ENCODE measurements around the gene RASGRP2. TPM values are rescaled to one million over a fixed set of nuclear protein-coding genes. Genes with fewer than 3 reads are reported as not detected.
A peak's percentile ranks its signal among the peaks of the same experiment; 100 is the strongest.

Gene RASGRP2
- total RNA-seq, 6 donors from 2014 or later: 20.5 to 80.7 (median 33.9) TPM

- 19 to 32% methylated on average over 3 of the region's 3 CpGs for WGBS, 2 donors
- DNase-seq (no peak), ATAC-seq (ENCODE audit: low FRiP score in 2 of 2) (no peak)
- peak overlapping the region; percentile 54 to 99 (median 95) for H3K4me3 ChIP-seq
- H3K36me3 ChIP-seq: peaks cover 44 to 54% (median 46%) of the 10 kb centered on the region in 4 donors
- no peaks in the 10 kb centered on the region for H3K9me3 ChIP-seq
- H3K27me3 ChIP-seq: no peaks in the 10 kb centered on the region
- peaks cover 43 to 63% (median 47%) of the 10 kb centered on the region in 4 donors for H3K4me1 ChIP-seq
- H3K27ac ChIP-seq: peak overlapping the region; percentile 64 to 100 (median 100)
- TF ChIP-seq POLR2A (IDR thresholded peaks at IDR 0.05): no peak
- no peak for TF ChIP-seq EP300 (IDR thresholded peaks at IDR 0.05)
- TF ChIP-seq, protein P1, sequence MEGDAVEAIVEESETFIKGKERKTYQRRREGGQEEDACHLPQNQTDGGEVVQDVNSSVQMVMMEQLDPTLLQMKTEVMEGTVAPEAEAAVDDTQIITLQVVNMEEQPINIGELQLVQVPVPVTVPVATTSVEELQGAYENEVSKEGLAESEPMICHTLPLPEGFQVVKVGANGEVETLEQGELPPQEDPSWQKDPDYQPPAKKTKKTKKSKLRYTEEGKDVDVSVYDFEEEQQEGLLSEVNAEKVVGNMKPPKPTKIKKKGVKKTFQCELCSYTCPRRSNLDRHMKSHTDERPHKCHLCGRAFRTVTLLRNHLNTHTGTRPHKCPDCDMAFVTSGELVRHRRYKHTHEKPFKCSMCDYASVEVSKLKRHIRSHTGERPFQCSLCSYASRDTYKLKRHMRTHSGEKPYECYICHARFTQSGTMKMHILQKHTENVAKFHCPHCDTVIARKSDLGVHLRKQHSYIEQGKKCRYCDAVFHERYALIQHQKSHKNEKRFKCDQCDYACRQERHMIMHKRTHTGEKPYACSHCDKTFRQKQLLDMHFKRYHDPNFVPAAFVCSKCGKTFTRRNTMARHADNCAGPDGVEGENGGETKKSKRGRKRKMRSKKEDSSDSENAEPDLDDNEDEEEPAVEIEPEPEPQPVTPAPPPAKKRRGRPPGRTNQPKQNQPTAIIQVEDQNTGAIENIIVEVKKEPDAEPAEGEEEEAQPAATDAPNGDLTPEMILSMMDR (IDR thresholded peaks at IDR 0.05): no peak
- TF ChIP-seq POLR2AphosphoS5 (IDR thresholded peaks at IDR 0.05): no peak
Measured at GRCh38 chr11:64776875-64777274, 32.9 kb upstream of the RASGRP2 start.

DNA sequence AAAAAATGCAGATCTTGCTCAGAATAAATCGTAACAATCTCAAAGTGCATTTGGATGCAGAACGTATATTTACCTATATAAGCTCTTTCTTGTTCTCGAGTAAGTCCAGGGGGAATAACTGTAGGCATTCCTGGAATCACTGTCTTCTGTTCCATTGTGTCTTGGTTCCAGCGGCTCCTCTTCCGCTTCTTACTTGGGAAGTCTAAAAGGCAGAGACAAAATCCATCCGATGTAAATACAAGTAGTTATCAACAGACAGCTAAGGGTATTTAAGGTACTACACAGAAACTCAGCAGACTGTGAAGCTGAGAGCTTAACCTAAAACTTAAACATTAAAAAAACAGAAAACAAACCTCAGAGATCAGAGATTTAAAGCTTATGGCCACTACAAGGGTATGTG is 32.5 kb upstream of the RASGRP2 start:
- DNase-seq: no peak
- Histone ChIP-seq H3K4me3 (peak overlapping the region in 3 of 4 donors; percentile 91 to 99 (median 99)), H3K36me3 (peaks cover 46 to 58% (median 49%) of the 10 kb centered on the region in 4 donors), H3K4me1 (peaks cover 45 to 67% (median 51%) of the 10 kb centered on the region in 4 donors), H3K27ac (peak overlapping the region in 2 of 4 donors; percentile 100), H3K9me3 (no peaks in the 10 kb centered on the region), H3K27me3 (no peaks in the 10 kb centered on the region)
- 60 to 66% methylated on average over 6 of the region's 6 CpGs for WGBS, 2 donors
- ATAC-seq (ENCODE audit: low FRiP score in 2 of 2): no peak
- no peak for TF ChIP-seq POLR2AphosphoS5 (IDR thresholded peaks at IDR 0.05)
- TF ChIP-seq EP300 (IDR thresholded peaks at IDR 0.05): no peak
- no peak for TF ChIP-seq POLR2A (IDR thresholded peaks at IDR 0.05)
- TF ChIP-seq, protein P1 (IDR thresholded peaks at IDR 0.05): no peak

- peak overlapping the region in 1 of 4 donors; percentile 77 for H3K27ac ChIP-seq
- ATAC-seq (ENCODE audit: low FRiP score in 2 of 2): no peak
- TF ChIP-seq, protein P1 (IDR thresholded peaks at IDR 0.05): no peak
- 75 to 82% methylated on average over 5 of the region's 5 CpGs for WGBS, 2 donors
- peaks cover 41 to 62% (median 43%) of the 10 kb centered on the region in 4 donors for H3K4me1 ChIP-seq
- no peak for DNase-seq
- no peak overlapping the region for H3K4me3 ChIP-seq
- H3K27me3 ChIP-seq: no peaks in the 10 kb centered on the region
- H3K9me3 ChIP-seq: no peaks in the 10 kb centered on the region
- H3K36me3 ChIP-seq: peaks cover 67 to 81% (median 70%) of the 10 kb centered on the region in 4 donors
Measured at GRCh38 chr11:64774144-64774543, 30.2 kb upstream of the RASGRP2 start.

- Histone ChIP-seq H3K4me1 (peaks cover 45 to 71% (median 50%) of the 10 kb centered on the region in 4 donors), H3K36me3 (peaks cover 84 to 98% (median 87%) of the 10 kb centered on the region in 4 donors), H3K9me3 (no peaks in the 10 kb centered on the region), H3K4me3 (no peak overlapping the region), H3K27me3 (no peaks in the 10 kb centered on the region), H3K27ac (peak overlapping the region; percentile 47 to 77 (median 64))
- DNase-seq: no peak
- TF ChIP-seq POLR2A (IDR thresholded peaks at IDR 0.05) (no peak), EP300 (IDR thresholded peaks at IDR 0.05) (no peak), POLR2AphosphoS5 (IDR thresholded peaks at IDR 0.05) (no peak)
- TF ChIP-seq, protein P1 (IDR thresholded peaks at IDR 0.05): no peak
- 54 to 57% methylated on average over 3 of the region's 3 CpGs for whole genome bisulfite sequencing, 2 donors
- no peak for ATAC-seq (ENCODE audit: low FRiP score in 2 of 2)
Measured at GRCh38 chr11:64772303-64773018, 28.5 kb upstream of the RASGRP2 start.

All from upper lobe of left lung (tissue), 6 donors.